ENCODE results near the gene VSIG1.

The VSIG1 gene

GRCh38 chrX:108105473-108105872 lies 60.6 kb downstream of the VSIG1 start:
- H3K4me3 ChIP-seq = no peak overlapping the region
- no peaks in the 10 kb centered on the region for H3K9me3 ChIP-seq (ENCODE audit: low read depth, low read length)
- H3K27ac ChIP-seq = no peak overlapping the region
- H3K9ac ChIP-seq (ENCODE audit: insufficient read length) = no peak overlapping the region
- no peak for DNase-seq (ENCODE audit: low read depth, low spot score)
- TF ChIP-seq FOXP2 (optimal IDR thresholded peaks at IDR 0.05; ENCODE audit: control extremely low read depth, extremely low read length, insufficient read depth) (no peak), EZH2 (IDR thresholded peaks at IDR 0.05) (no peak)
- no peaks in the 10 kb centered on the region for H3K36me3 ChIP-seq (ENCODE audit: insufficient read depth, low read length)

- no peak for TF ChIP-seq EZH2 (IDR thresholded peaks at IDR 0.05)
- TF ChIP-seq POLR2AphosphoS5 (IDR thresholded peaks at IDR 0.05; ENCODE audit: borderline replicate concordance, low read depth, low read length) = no peak
- no peak for TF ChIP-seq FOXP2 (optimal IDR thresholded peaks at IDR 0.05; ENCODE audit: control extremely low read depth, extremely low read length, insufficient read depth)
- H3K9me3 ChIP-seq (ENCODE audit: low read depth, low read length) = no peaks in the 10 kb centered on the region
- no peak overlapping the region for H3K4me3 ChIP-seq
- no peak overlapping the region for H3K9ac ChIP-seq (ENCODE audit: insufficient read length)
- no peak overlapping the region for H3K27ac ChIP-seq
- no peak for DNase-seq (ENCODE audit: low read depth, low spot score)
- H3K36me3 ChIP-seq (ENCODE audit: insufficient read depth, low read length) = no peaks in the 10 kb centered on the region
Measured at GRCh38 chrX:108114541-108114940, 69.7 kb downstream of the VSIG1 start.

GRCh38 chrX:108117988-108118387 lies 73.1 kb downstream of the VSIG1 start:
- Histone ChIP-seq H3K36me3 (ENCODE audit: insufficient read depth, low read length) (no peaks in the 10 kb centered on the region), H3K4me3 (no peak overlapping the region), H3K27ac (no peak overlapping the region), H3K9me3 (ENCODE audit: low read depth, low read length) (no peaks in the 10 kb centered on the region), H3K9ac (ENCODE audit: insufficient read length) (no peak overlapping the region)
- TF ChIP-seq EZH2 (IDR thresholded peaks at IDR 0.05) (no peak), POLR2AphosphoS5 (IDR thresholded peaks at IDR 0.05; ENCODE audit: borderline replicate concordance, low read depth, low read length) (no peak), FOXP2 (optimal IDR thresholded peaks at IDR 0.05; ENCODE audit: control extremely low read depth, extremely low read length, insufficient read depth) (no peak)
- DNase-seq (ENCODE audit: low read depth, low spot score) = no peak

- no peak for DNase-seq (ENCODE audit: low read depth, low spot score)
- Histone ChIP-seq H3K9me3 (ENCODE audit: low read depth, low read length) (no peaks in the 10 kb centered on the region), H3K4me3 (no peak overlapping the region), H3K27ac (no peak overlapping the region), H3K36me3 (ENCODE audit: insufficient read depth, low read length) (no peaks in the 10 kb centered on the region), H3K9ac (ENCODE audit: insufficient read length) (no peak overlapping the region)
- TF ChIP-seq FOXP2 (optimal IDR thresholded peaks at IDR 0.05; ENCODE audit: control extremely low read depth, extremely low read length, insufficient read depth) (no peak), EZH2 (IDR thresholded peaks at IDR 0.05) (no peak), POLR2AphosphoS5 (IDR thresholded peaks at IDR 0.05; ENCODE audit: borderline replicate concordance, low read depth, low read length) (no peak)
Measured at GRCh38 chrX:108121291-108121690, 76.4 kb downstream of the VSIG1 start.

GRCh38 chrX:108122748-108123147 lies 77.9 kb downstream of the VSIG1 start:
- DNase-seq (ENCODE audit: low read depth, low spot score) = no peak
- TF ChIP-seq POLR2AphosphoS5 (IDR thresholded peaks at IDR 0.05; ENCODE audit: borderline replicate concordance, low read depth, low read length) = no peak
- no peak for TF ChIP-seq EZH2 (IDR thresholded peaks at IDR 0.05)
- no peak for TF ChIP-seq FOXP2 (optimal IDR thresholded peaks at IDR 0.05; ENCODE audit: control extremely low read depth, extremely low read length, insufficient read depth)
- Histone ChIP-seq H3K9me3 (ENCODE audit: low read depth, low read length) (no peaks in the 10 kb centered on the region), H3K9ac (ENCODE audit: insufficient read length) (no peak overlapping the region), H3K4me3 (no peak overlapping the region), H3K27ac (no peak overlapping the region), H3K36me3 (ENCODE audit: insufficient read depth, low read length) (no peaks in the 10 kb centered on the region)

- Histone ChIP-seq H3K36me3 (ENCODE audit: insufficient read depth, low read length) (no peaks in the 10 kb centered on the region), H3K9ac (ENCODE audit: insufficient read length) (no peak overlapping the region), H3K4me3 (no peak overlapping the region), H3K9me3 (ENCODE audit: low read depth, low read length) (no peaks in the 10 kb centered on the region), H3K27ac (no peak overlapping the region)
- TF ChIP-seq FOXP2 (optimal IDR thresholded peaks at IDR 0.05; ENCODE audit: control extremely low read depth, extremely low read length, insufficient read depth) = no peak
- TF ChIP-seq EZH2 (IDR thresholded peaks at IDR 0.05) = no peak
- no peak for TF ChIP-seq POLR2AphosphoS5 (IDR thresholded peaks at IDR 0.05; ENCODE audit: borderline replicate concordance, low read depth, low read length)
- DNase-seq (ENCODE audit: low read depth, low spot score) = no peak
Measured at GRCh38 chrX:108123591-108124366, 78.9 kb downstream of the VSIG1 start.

GRCh38 chrX:108126661-108127060 lies 81.8 kb downstream of the VSIG1 start:
- no peak for DNase-seq (ENCODE audit: low read depth, low spot score)
- Histone ChIP-seq H3K36me3 (ENCODE audit: insufficient read depth, low read length) (no peaks in the 10 kb centered on the region), H3K27ac (no peak overlapping the region), H3K4me3 (no peak overlapping the region), H3K9ac (ENCODE audit: insufficient read length) (no peak overlapping the region), H3K9me3 (ENCODE audit: low read depth, low read length) (no peaks in the 10 kb centered on the region)
- TF ChIP-seq POLR2AphosphoS5 (IDR thresholded peaks at IDR 0.05; ENCODE audit: borderline replicate concordance, low read depth, low read length) = no peak

- Histone ChIP-seq H3K36me3 (ENCODE audit: insufficient read depth, low read length) (no peaks in the 10 kb centered on the region), H3K9ac (ENCODE audit: insufficient read length) (no peak overlapping the region), H3K9me3 (ENCODE audit: low read depth, low read length) (no peaks in the 10 kb centered on the region), H3K27ac (no peak overlapping the region), H3K4me3 (no peak overlapping the region)
- no peak for DNase-seq (ENCODE audit: low read depth, low spot score)
- TF ChIP-seq POLR2AphosphoS5 (IDR thresholded peaks at IDR 0.05; ENCODE audit: borderline replicate concordance, low read depth, low read length) = no peak
Measured at GRCh38 chrX:108127152-108127551, 82.3 kb downstream of the VSIG1 start.
